NCI-H748 (cell line): Measurements from ENCODE around the gene POLR2E.
"Not testable (repeated sequence)": the region's sequence is repeated elsewhere in the genome, so short reads cannot be mapped to it uniquely, and the experiment has no call there.

ENCODE experiments used
- DNase-seq: peaks from one replicate; lab custom pipeline; 2025; ENCODE audit not compliant: unreplicated experiment; lab: John Stamatoyannopoulos, UW

POLR2E gene

DNA sequence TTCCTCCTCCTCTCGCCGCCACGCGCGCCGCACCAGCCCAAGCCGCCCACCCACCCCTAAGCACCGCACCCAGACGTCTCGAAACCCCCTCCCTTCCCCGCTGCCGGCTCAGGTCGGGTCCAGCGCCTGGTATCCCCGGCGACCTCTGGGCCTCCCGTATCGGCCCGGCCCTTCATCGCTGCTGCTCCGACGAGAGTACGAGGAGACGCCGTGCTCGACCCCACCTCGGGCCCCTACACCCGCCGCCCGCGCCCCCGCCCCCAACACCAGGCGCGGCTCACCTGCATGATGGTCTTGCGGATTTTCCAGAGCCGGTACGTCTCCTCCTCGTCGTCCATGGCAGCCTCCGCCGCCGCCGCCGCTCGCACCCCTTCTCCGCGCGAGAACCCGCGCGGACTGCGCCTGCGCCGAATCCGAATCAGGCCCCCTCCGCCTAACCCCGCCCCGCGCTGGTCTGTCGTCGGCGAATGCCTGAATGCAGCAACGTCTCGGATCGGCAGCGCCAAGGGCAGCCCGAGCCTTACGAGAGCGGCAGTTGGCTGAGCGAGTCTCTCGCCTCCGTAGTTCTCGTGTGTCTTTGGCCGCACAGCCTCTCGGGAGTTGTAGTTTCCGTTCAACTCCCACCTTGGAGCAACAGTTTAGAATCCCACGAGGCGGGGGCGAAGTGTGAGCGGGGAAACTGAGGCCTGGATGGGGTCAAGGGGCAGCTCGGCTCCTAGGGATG is at the start of gene POLR2E:
Gene POLR2E, minus strand, starts transcription at position 398 of the 724 bp plus-strand sequence. Its CDS starts 60 bp downstream, at position 338.
- DNase-seq, result peak; percentile 96

- DNase-seq, result no peak
Measured at GRCh38 chr19:1144741-1145140, 49.6 kb upstream of the POLR2E start.

- no peak for DNase-seq
Measured at GRCh38 chr19:1143828-1144399, 48.7 kb upstream of the POLR2E start.

- DNase-seq, result no peak
Measured at GRCh38 chr19:1141944-1142343, 46.8 kb upstream of the POLR2E start.

DNA sequence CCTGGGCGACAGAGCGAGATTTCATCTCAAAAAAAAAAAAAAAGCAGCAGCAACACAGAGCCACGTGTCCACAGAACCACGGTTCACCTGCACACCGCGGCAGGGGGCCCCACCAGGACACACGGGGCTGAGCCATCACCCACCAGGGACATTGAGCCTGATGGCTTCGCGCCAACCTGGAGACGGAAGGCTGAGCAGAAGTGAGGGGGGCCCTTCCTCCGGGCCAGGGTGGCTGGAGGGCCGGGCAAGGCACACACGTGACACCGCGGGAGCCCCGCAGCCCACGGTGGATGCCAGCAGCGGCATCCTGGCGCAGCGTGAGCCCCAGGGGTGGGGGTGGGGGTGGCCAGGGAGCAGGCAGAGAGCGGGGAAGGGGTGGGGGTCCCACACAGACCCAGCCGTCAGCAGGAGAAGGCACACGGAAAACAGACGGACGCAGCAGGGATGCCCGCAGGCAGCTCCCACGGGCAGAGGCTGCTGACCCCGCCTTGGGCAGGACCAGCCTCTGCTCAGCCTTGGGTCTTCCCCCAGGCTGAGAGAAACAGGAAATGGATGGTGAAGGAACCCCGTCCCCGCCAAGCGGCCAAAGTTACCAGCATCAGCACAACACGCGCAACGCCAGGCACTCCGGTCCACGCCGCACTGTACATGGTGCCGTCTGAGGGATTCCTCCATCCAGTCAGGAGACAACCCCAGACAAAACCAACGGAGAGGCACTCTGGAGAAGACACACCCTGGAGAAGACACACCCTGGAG is 45.3 kb upstream of the POLR2E start:
- DNase-seq, result no peak

DNA sequence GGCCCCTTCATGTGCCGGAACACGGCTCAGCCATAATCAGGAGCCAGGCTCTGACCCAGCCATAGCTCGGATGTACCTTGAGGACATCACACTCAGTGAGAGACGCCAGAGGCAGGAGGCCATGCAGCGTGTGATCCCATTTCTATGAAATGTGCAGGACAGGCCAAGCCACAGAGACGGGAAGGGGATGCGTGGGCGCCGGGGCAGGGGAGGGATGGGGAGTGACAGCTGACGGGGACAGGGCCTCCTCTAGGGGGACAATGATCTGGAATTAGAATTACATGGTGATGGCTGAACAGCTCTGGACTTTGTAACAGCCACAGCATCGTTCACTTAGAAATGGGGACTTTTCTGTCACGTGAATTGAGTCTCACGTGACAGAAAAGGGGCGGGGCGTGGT is 44.0 kb upstream of the POLR2E start:
- no peak for DNase-seq

- DNase-seq, result no peak
Measured at GRCh38 chr19:1138121-1138520, 42.9 kb upstream of the POLR2E start.

GRCh38 chr19:1136621-1137317 is 41.6 kb upstream of the POLR2E start:
- no peak for DNase-seq

GRCh38 chr19:1136201-1136600 is 41.0 kb upstream of the POLR2E start:
- no peak for DNase-seq

DNA sequence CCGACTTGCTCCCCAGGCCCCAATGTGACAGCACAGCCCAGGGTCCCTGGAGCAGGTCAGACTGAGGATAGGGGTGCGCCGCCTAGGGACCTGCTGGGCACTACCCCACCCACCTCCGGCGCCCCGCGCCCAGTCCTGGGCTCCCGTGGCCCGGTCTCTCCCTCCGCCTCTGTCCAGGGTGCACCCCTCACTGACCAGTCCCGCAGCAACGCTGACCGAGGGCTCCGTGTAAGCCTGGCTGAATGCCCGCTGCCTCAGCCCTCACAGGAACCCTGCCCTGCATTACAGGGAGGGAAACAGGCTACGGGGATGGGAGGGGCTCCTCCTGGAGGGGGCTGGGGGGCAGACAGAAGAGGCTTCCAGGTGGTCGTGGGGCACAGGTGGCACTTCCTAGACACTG is 40.3 kb upstream of the POLR2E start:
- no peak for DNase-seq

DNA sequence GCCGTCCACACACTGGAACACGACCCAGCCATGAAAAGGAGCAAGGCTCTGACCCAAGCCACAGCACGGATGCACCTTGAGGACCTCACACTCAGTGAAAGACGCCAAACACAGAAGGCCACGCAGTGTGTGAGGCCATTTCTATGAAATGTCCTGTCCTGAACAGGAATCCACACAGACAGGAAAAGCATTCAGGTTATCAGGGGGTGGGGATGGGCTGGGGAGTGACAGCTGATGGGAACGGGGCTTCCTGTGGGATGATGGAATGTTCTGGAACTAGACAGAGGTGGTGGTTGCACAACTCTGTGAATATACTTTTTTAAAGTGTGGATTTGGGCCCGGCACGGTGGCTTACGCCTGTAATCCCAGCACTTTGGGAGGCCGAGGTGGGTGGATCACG is 39.3 kb upstream of the POLR2E start:
- no peak for DNase-seq

DNA sequence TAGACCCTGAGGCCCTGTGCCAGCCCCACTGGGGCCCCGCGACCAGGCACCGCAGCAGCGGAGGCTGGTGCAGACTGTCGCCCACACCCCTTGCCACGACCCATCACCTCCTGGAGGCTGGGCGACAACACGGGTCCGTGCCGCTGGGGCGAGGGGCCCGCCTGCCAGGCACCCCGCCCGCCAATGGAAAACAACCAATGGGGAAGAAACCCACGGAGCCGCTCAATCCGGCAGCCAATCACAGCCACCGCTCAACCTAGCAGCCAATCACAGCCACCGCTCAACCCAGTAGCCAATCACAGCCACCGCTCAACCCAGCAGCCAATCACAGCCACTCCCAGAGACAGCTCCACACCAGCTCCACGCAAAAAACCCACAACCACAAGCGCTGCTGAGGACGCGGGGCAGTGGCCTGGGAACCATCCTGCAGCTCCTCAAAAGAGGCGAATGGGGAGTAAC is 38.3 kb upstream of the POLR2E start:
- no peak for DNase-seq

- DNase-seq, result no peak
Measured at GRCh38 chr19:1132552-1133383, 37.6 kb upstream of the POLR2E start.

DNA sequence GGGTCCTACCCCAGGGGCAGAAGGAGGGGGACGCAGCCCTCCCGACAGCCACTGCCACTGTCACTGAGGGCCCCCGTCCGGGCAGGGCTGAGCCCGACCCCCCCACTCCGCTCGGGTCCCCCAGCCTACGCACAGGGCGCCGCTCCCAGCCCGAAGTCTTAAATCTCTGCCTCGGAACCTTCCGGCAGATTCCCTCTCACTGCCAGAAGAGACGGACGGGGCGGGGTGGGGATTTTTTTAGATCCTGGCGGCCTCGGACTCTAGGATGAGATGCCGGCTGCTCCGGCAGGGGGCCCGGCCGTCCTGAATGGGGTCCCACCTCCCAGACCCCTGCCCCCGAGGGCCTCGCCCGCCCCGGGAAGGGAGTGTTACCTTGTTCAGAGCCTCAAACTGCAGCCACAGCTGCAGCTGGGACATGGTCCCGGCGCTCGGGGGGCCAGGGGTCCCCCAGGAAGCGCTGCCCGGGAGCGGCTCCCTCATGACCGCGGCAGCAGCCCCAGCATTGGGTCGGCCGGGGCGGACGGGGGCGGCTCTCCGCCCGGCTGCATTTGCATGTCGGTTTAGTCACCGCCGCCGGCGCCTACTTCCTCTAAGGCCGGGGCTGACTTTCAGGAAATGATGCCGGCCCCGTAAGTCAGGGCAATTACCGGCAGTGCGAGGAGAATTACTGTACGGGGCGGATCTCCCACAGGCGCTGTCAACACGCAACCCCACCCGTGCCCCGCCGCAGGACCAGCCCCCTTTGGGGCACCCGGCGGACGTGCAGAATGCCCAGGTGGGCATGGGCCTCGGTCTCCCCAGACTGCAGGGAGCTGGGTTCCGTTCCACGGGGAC is 36.8 kb upstream of the POLR2E start:
- DNase-seq, result peak; percentile 12

DNA sequence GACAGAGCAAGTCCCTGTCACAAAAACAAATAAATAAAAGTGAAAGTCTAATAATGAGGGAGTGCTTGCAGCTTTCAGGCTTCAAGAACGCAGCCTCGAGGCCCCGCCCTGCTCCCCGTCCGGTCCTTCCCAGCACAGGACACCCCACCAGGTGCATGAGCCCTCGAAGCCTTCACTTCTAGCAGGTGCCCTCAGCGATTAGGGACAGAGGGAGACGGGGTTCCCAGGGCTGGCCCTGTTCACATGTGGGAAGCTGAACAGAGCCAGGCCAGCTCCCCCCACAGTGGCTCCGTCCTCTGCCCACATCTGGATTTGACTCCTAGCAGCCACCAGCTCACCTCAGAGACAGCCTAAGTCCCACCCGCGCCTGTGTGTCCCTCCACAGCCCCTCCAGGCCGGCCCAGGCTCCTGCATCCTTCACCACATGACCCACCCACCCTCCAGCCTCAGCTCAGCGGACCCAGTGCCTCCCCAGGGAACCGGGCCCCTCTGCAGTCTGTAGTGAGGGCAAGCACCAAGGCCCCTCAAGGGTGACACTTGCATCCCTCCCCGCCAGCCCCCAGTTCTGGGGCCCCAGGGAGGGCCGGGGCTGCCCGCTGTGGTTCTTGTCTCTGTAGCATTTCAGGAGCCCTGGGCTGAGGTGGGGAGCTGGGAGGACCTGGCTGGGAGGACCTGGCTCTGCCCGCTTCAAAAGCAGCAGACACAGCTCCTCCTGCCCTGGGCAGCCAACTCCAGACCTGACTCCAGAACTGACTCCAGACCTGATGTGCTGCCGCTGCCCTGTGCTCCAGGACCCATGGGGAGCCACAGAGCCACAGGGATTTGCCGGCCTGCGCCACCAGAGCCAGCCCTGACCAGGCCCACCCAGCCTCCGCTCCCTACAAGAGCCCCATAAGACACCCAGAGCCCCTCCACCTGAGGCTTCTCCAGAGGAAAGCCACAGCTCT is 35.9 kb upstream of the POLR2E start:
- no peak for DNase-seq

DNA sequence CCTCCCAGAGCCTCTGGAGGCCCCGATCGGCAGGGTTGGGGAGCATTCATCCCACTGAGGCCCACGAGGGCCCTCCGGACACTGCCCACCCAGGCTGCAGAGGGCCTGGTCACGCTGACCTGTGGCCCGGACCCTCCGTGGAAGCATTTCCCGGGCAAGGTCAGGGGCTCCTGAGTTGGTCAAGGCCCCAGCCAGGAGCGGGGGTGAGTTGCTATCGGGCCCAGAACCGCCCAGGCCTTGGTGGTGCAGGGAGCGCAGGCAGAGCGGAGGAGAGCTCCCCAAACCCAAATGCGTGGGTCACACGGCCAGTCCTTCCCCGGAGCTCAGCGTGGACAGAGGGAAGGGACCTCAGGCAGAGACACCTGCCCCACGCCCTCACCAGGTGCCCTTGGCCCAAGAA is 34.4 kb upstream of the POLR2E start:
- DNase-seq, result no peak

DNA sequence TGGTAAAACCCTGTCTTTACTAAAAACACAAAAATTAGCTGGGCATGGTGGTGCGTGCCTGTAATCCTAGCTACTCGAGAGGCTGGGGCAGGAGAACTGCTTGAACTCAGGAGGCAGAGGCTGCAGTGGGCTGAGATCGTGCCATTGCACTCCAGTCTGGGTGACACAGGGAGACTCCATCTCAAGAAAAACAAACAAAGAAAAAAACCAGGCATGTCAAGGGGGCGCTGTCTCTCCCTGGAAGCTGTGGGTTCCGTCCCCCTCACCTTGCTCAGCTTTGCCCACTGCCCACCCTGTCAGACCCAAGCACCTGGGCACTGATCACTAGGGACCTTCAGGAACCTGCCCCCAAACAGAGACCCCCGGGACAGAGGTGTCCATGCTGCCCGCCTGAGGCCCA is 33.9 kb upstream of the POLR2E start:
- DNase-seq, result not testable (repeated sequence)

- no peak for DNase-seq
Measured at GRCh38 chr19:1128106-1128505, 32.9 kb upstream of the POLR2E start.
